Aorta (tissue), 5 donors: Measurements from ENCODE around the gene CCL2. TPM values are rescaled to one million over a fixed set of nuclear protein-coding genes. Genes with fewer than 3 reads are reported as not detected.
"Not testable (repeated sequence)": the region's sequence is repeated elsewhere in the genome, so short reads cannot be mapped to it uniquely, and the experiment has no call there.

ENCODE experiments used
- ATAC-seq: fragments of 200-7000 bp; cut with Tn5 transposase; one replicate; pipeline ENCODE4 v1.9.1; 2022; ENCODE audit warnings: moderate library complexity; ENCODE audit not compliant: low FRiP score
- DNase-seq, 2 donors: peaks; one replicate each; pipeline ENCODE4 v3.0.0-alpha.2; 2020
- H3K27ac ChIP-seq, 2 donors: one replicate each; pipeline ENCODE4 v1.5.1; 2013; ENCODE audit warnings: low read length in 2 of 2, mild to moderate bottlenecking in 2 of 2, moderate library complexity in 2 of 2, control low read depth in 1 of 2, inconsistent platforms in 1 of 2, low read depth in 1 of 2
- H3K27me3 ChIP-seq, 2 donors: one replicate each; pipeline ENCODE4 v1.6.1; 2013; ENCODE audit warnings: control low read depth in 1 of 2, low read length in 1 of 2, mild to moderate bottlenecking in 1 of 2, moderate library complexity in 1 of 2; ENCODE audit not compliant: insufficient read depth in 2 of 2, control insufficient read depth in 1 of 2
- H3K36me3 ChIP-seq, 2 donors: one replicate each; pipeline ENCODE4 v1.6.1; 2013; ENCODE audit warnings: control low read depth in 1 of 2, low read length in 1 of 2, mild to moderate bottlenecking in 1 of 2; ENCODE audit not compliant: insufficient read depth in 2 of 2, control insufficient read depth in 1 of 2
- H3K4me1 ChIP-seq, 2 donors: one replicate each; pipeline ENCODE4 v1.6.1; 2013; ENCODE audit warnings: low read length in 2 of 2, control low read depth in 1 of 2, mild to moderate bottlenecking in 1 of 2, moderate library complexity in 1 of 2; ENCODE audit not compliant: insufficient read depth in 2 of 2, control insufficient read depth in 1 of 2
- H3K4me3 ChIP-seq, 2 donors: one replicate each; pipeline ENCODE4 v1.5.1; 2013; ENCODE audit warnings: low read length in 2 of 2, control low read depth in 1 of 2, mild to moderate bottlenecking in 1 of 2
- H3K9me3 ChIP-seq: one replicate; pipeline ENCODE4 v1.6.1; 2013; ENCODE audit warnings: mild to moderate bottlenecking, low read length; ENCODE audit not compliant: control insufficient read depth
- WGBS, 2 donors: extraction: QIAGEN DNeasy Blood & Tissue Kit; methylation state at CpG; one replicate each; pipeline ENCODE4 v1.1.7; 2013; 5-methylcytosine and 5-hydroxymethylcytosine counted together
- intact Hi-C, 2 donors: fragments of 100-400 bp; cut with DNase I; formaldehyde crosslinking; loops; one replicate each; pipeline versions ENCODE4 v1.14.2 to v1.15.0; 2022
- polyA plus RNA-seq, 2 donors: library from polyadenylated mRNA; stranded (reverse); fragments of 200-250 nt; gene quantifications; one replicate each; pipeline ENCODE4 v1.2.3, GENCODE V29; 2013
- total RNA-seq, 2 donors: library from RNA; stranded (reverse); fragmentation: NEBNext Ultra II Directional; extraction: Animal tissue kit (Norgen Biotek cat#: 25700); gene quantifications; one replicate each; pipeline ENCODE4 v1.2.1, GENCODE V29; 2021
- donor health status: healthy with polysubstance abuse.
- donor health status: Bipolar disorder and iron deficiency.
- donor health status: DM: no; HTN: no; CAD: no.
- donor health status: DM: no; HTN: no; CAD: no.
- donor health status: DM: yes; HTN: yes; CAD: no.

CCL2 gene
- total and polyA plus RNA-seq, 4 donors: 114 to 553 (median 218) TPM

- Histone ChIP-seq H3K36me3 (no peaks in the 10 kb centered on the region), H3K9me3 (no peaks in the 10 kb centered on the region), H3K27ac (no peak overlapping the region), H3K4me3 (no peak overlapping the region), H3K27me3 (no peaks in the 10 kb centered on the region), H3K4me1 (no peaks in the 10 kb centered on the region)
- DNase-seq (no peak), ATAC-seq (no peak)
- intact Hi-C loops: no loop called here
- 77 to 81% methylated on average over 4 of the region's 4 CpGs for WGBS, 2 donors
Observed at GRCh38 chr17:34221411-34221810, 33.7 kb upstream of the CCL2 start.

GRCh38 chr17:34222722-34223497 is 32.2 kb upstream of the CCL2 start:
- WGBS, 2 donors: 78 to 83% methylated on average over 3 of the region's 3 CpGs
- intact Hi-C loops: no loop called here
- no peak for DNase-seq
- Histone ChIP-seq H3K9me3 (no peaks in the 10 kb centered on the region), H3K4me1 (no peaks in the 10 kb centered on the region), H3K27ac (no peak overlapping the region), H3K4me3 (no peak overlapping the region), H3K27me3 (no peaks in the 10 kb centered on the region), H3K36me3 (no peaks in the 10 kb centered on the region)
- no peak for ATAC-seq

- peaks cover 4% of the 10 kb centered on the region for H3K9me3 ChIP-seq
- H3K27ac ChIP-seq: no peak overlapping the region
- ATAC-seq: no peak
- DNase-seq: no peak
- H3K27me3 ChIP-seq: no peaks in the 10 kb centered on the region
- no peak overlapping the region for H3K4me3 ChIP-seq
- H3K4me1 ChIP-seq: no peaks in the 10 kb centered on the region
- intact Hi-C loops: no loop called here
- H3K36me3 ChIP-seq: no peaks in the 10 kb centered on the region
- 71 to 81% methylated on average over 9 of the region's 9 CpGs for WGBS, 2 donors
Observed at GRCh38 chr17:34225046-34225445, 30.0 kb upstream of the CCL2 start.

- peaks cover 5% of the 10 kb centered on the region for H3K9me3 ChIP-seq
- H3K4me3 ChIP-seq: no peak overlapping the region
- ATAC-seq: no peak
- DNase-seq: no peak
- no peak overlapping the region for H3K27ac ChIP-seq
- WGBS, 2 donors: 74 to 78% methylated on average over 3 of the region's 3 CpGs
- intact Hi-C loops: no loop called here
- no peaks in the 10 kb centered on the region for H3K4me1 ChIP-seq
- H3K36me3 ChIP-seq: no peaks in the 10 kb centered on the region
- H3K27me3 ChIP-seq: no peaks in the 10 kb centered on the region
Observed at GRCh38 chr17:34226011-34226743, 28.9 kb upstream of the CCL2 start.

- H3K27me3 ChIP-seq: no peaks in the 10 kb centered on the region
- intact Hi-C loops: no loop called here
- ATAC-seq: no peak
Observed at GRCh38 chr17:34226744-34227034, 28.4 kb upstream of the CCL2 start.

GRCh38 chr17:34227293-34227692 is 27.8 kb upstream of the CCL2 start:
- ATAC-seq: not testable (repeated sequence)

More at GRCh38 chr17:34226744-34227034, 28.4 kb upstream of the CCL2 start:
- Histone ChIP-seq H3K36me3 (no peaks in the 10 kb centered on the region), H3K4me1 (no peaks in the 10 kb centered on the region), H3K9me3 (peaks cover 5% of the 10 kb centered on the region), H3K27ac (no peak overlapping the region), H3K4me3 (no peak overlapping the region)
- DNase-seq: no peak

GRCh38 chr17:34227707-34228106 is 27.4 kb upstream of the CCL2 start:
- Histone ChIP-seq H3K27me3 (no peaks in the 10 kb centered on the region), H3K36me3 (no peaks in the 10 kb centered on the region), H3K4me1 (no peaks in the 10 kb centered on the region), H3K27ac (no peak overlapping the region), H3K4me3 (no peak overlapping the region), H3K9me3 (peaks cover 5% of the 10 kb centered on the region)
- DNase-seq: no peak
- no peak for ATAC-seq
- intact Hi-C loops: no loop called here
- WGBS, 2 donors: 76 to 77% methylated on average over 3 of the region's 3 CpGs

More at GRCh38 chr17:34227293-34227692, 27.8 kb upstream of the CCL2 start:
- 61 to 78% methylated on average over 2 of the region's 2 CpGs for WGBS, 2 donors
- H3K4me3 ChIP-seq, intact Hi-C loops, H3K4me1 ChIP-seq, H3K9me3 ChIP-seq, H3K36me3 ChIP-seq, H3K27ac ChIP-seq, H3K27me3 ChIP-seq, DNase-seq: not testable (repeated sequence)

- intact Hi-C loops: no loop called here
- no peak for DNase-seq
- Histone ChIP-seq H3K27ac (no peak overlapping the region), H3K4me3 (no peak overlapping the region), H3K27me3 (no peaks in the 10 kb centered on the region), H3K4me1 (no peaks in the 10 kb centered on the region), H3K36me3 (no peaks in the 10 kb centered on the region), H3K9me3 (peaks cover 5% of the 10 kb centered on the region)
- WGBS, 2 donors: 75 to 80% methylated on average over 4 of the region's 4 CpGs
- no peak for ATAC-seq
Observed at GRCh38 chr17:34228781-34229180, 26.3 kb upstream of the CCL2 start.

- Histone ChIP-seq H3K27ac (no peak overlapping the region), H3K4me1 (no peaks in the 10 kb centered on the region), H3K27me3 (no peaks in the 10 kb centered on the region), H3K9me3 (peaks cover 5% of the 10 kb centered on the region), H3K36me3 (no peaks in the 10 kb centered on the region), H3K4me3 (no peak overlapping the region)
- WGBS, 2 donors: 73 to 76% methylated on average over 1 of the region's 1 CpG
- DNase-seq (no peak), ATAC-seq (no peak)
- intact Hi-C loops: no loop called here
Observed at GRCh38 chr17:34230342-34230741, 24.7 kb upstream of the CCL2 start.
